Chondrocyte (in vitro differentiated cells): ENCODE results near the gene NBEA. TPM values are rescaled to one million over a fixed set of nuclear protein-coding genes. Genes with fewer than 3 reads are reported as not detected.

ENCODE experiments used
- DNase-seq: peaks from one replicate; pipeline ENCODE4 v3.0.0; 2021; ENCODE audit warnings: mixed read lengths, low spot score
- H3K27ac Mint-ChIP-seq: one replicate; pipeline ENCODE4 v1.8.0; 2021; ENCODE audit warnings: mild to moderate bottlenecking, moderate library complexity, mixed read lengths; ENCODE audit not compliant: unreplicated experiment
- H3K27me3 Mint-ChIP-seq: 2 replicates; pipeline ENCODE4 v1.8.0; 2021; ENCODE audit warnings: low read depth, mixed read lengths
- H3K36me3 Mint-ChIP-seq: 2 replicates; pipeline ENCODE4 v1.8.0; 2021; ENCODE audit warnings: low read depth, mixed read lengths
- H3K4me1 Mint-ChIP-seq: 2 replicates; pipeline ENCODE4 v1.8.0; 2021; ENCODE audit warnings: low read depth, mild to moderate bottlenecking, mixed read lengths
- H3K4me3 Mint-ChIP-seq: one replicate; pipeline ENCODE4 v1.8.0; 2021; ENCODE audit warnings: mild to moderate bottlenecking, moderate library complexity, mixed read lengths; ENCODE audit not compliant: unreplicated experiment
- H3K9me3 Mint-ChIP-seq: 2 replicates; pipeline ENCODE4 v1.8.0; 2021; ENCODE audit warnings: low read depth, mixed read lengths
- CTCF ChIP-seq: fragments of 200-600 bp; sonication (generic); IDR thresholded peaks from 2 replicates; pipeline ENCODE4 v1.5.0; 2021; ENCODE audit warnings: antibody characterized with exemption, mild to moderate bottlenecking, moderate library complexity
- total RNA-seq: library from RNA; stranded (reverse); gene quantifications from 3 replicates; pipeline ENCODE4 v1.2.1, GENCODE V29; 2021

NBEA gene
- total RNA-seq, 1 donor from 2014 or later = 4.9 TPM

GRCh38 chr13:35127466-35127865 is 185.4 kb downstream of the NBEA start:
- no peak for TF ChIP-seq CTCF
- H3K4me3 Mint-ChIP-seq = no peak overlapping the region
- no peak for DNase-seq
- no peaks in the 10 kb centered on the region for H3K27me3 Mint-ChIP-seq
- H3K4me1 Mint-ChIP-seq = no peaks in the 10 kb centered on the region
- no peak overlapping the region for H3K27ac Mint-ChIP-seq
- H3K36me3 Mint-ChIP-seq = no peaks in the 10 kb centered on the region
- H3K9me3 Mint-ChIP-seq = no peaks in the 10 kb centered on the region

- DNase-seq = no peak
- TF ChIP-seq CTCF = no peak
- H3K36me3 Mint-ChIP-seq = no peaks in the 10 kb centered on the region
- no peaks in the 10 kb centered on the region for H3K9me3 Mint-ChIP-seq
- no peak overlapping the region for H3K4me3 Mint-ChIP-seq
- H3K27me3 Mint-ChIP-seq = no peaks in the 10 kb centered on the region
- no peaks in the 10 kb centered on the region for H3K4me1 Mint-ChIP-seq
- H3K27ac Mint-ChIP-seq = no peak overlapping the region
Measured at GRCh38 chr13:35129500-35129899, 187.4 kb downstream of the NBEA start.

- H3K9me3 Mint-ChIP-seq = no peaks in the 10 kb centered on the region
- TF ChIP-seq CTCF = no peak
Measured at GRCh38 chr13:35131471-35131870, 189.4 kb downstream of the NBEA start.

GRCh38 chr13:35136585-35136984 is 194.5 kb downstream of the NBEA start:
- Mint-ChIP-seq H3K27me3 (no peaks in the 10 kb centered on the region), H3K9me3 (no peaks in the 10 kb centered on the region), H3K36me3 (no peaks in the 10 kb centered on the region), H3K4me1 (peaks cover 9% of the 10 kb centered on the region), H3K27ac (no peak overlapping the region), H3K4me3 (no peak overlapping the region)
- TF ChIP-seq CTCF = no peak
- no peak for DNase-seq

More at GRCh38 chr13:35131471-35131870, 189.4 kb downstream of the NBEA start:
- H3K36me3 Mint-ChIP-seq = no peaks in the 10 kb centered on the region
- no peak overlapping the region for H3K27ac Mint-ChIP-seq
- no peak overlapping the region for H3K4me3 Mint-ChIP-seq
- H3K4me1 Mint-ChIP-seq = peaks cover under 1% of the 10 kb centered on the region
- no peak for DNase-seq
- H3K27me3 Mint-ChIP-seq = no peaks in the 10 kb centered on the region

- Mint-ChIP-seq H3K9me3 (no peaks in the 10 kb centered on the region), H3K36me3 (no peaks in the 10 kb centered on the region), H3K27me3 (no peaks in the 10 kb centered on the region), H3K4me1 (peaks cover 9% of the 10 kb centered on the region), H3K4me3 (no peak overlapping the region), H3K27ac (no peak overlapping the region)
- TF ChIP-seq CTCF = no peak
- no peak for DNase-seq
Measured at GRCh38 chr13:35139591-35139990, 197.5 kb downstream of the NBEA start.
